CD4-positive, alpha-beta memory T cell (primary cell): ENCODE data around the gene USP36. TPM values are rescaled to one million over a fixed set of nuclear protein-coding genes. Genes with fewer than 3 reads are reported as not detected.
A peak's percentile ranks its signal among the peaks of the same experiment; 100 is the strongest.
"Not testable (repeated sequence)": the region's sequence is repeated elsewhere in the genome, so short reads cannot be mapped to it uniquely, and the experiment has no call there.

Experiments
- CTCF ChIA-PET: fragments of 350-600 bp; sonication (Branson Sonifier 250); formaldehyde crosslinking; loops from one replicate; lab custom pipeline; 2021; ENCODE audit warnings: inconsistent platforms; ENCODE audit not compliant: partially characterized antibody; lab: Charles Lee
- POLR2A ChIA-PET: fragments of 350-600 bp; sonication (Branson Sonifier 250); formaldehyde crosslinking; loops from one replicate; lab custom pipeline; 2021; ENCODE audit not compliant: partially characterized antibody; lab: Charles Lee
- DNase-seq, 5 donors: peaks; one replicate each; pipeline versions ENCODE4 v3.0.0 to v3.0.0-alpha.2; 2020 to 2022; ENCODE audit warnings: mixed read lengths in 1 of 5
- H3K27ac ChIP-seq: one replicate; pipeline ENCODE4 v1.7.0; 2013; ENCODE audit warnings: low read depth, low read length
- H3K27me3 ChIP-seq: 2 replicates; pipeline ENCODE4 v1.7.0; 2013; ENCODE audit warnings: mild to moderate bottlenecking, low read length, moderate library complexity; ENCODE audit not compliant: insufficient read depth
- H3K36me3 ChIP-seq: 2 replicates; pipeline ENCODE4 v1.7.0; 2013; ENCODE audit warnings: mild to moderate bottlenecking, low read length, moderate library complexity; ENCODE audit not compliant: insufficient read depth
- H3K4me1 ChIP-seq: 2 replicates; pipeline ENCODE4 v1.7.0; 2013; ENCODE audit warnings: mild to moderate bottlenecking, low read length, moderate library complexity; ENCODE audit not compliant: insufficient read depth
- H3K4me3 ChIP-seq, 2 donors: one replicate each; pipeline ENCODE4 v1.7.0; 2013; ENCODE audit warnings: low read length in 2 of 2, mild to moderate bottlenecking in 1 of 2
- H3K9me3 ChIP-seq, 2 donors: one replicate each; pipeline ENCODE4 v1.7.0; 2013; ENCODE audit warnings: low read length in 2 of 2, control low read depth in 1 of 2; ENCODE audit not compliant: control insufficient read depth in 1 of 2
- H3K27ac Mint-ChIP-seq, 7 donors: one replicate each; pipeline ENCODE4 v1.8.0; 2020 to 2021; ENCODE audit warnings: mixed read lengths in 7 of 7, mild to moderate bottlenecking in 6 of 7, inconsistent platforms in 3 of 7, moderate library complexity in 3 of 7
- H3K27me3 Mint-ChIP-seq, 2 donors: one replicate each; pipeline ENCODE4 v1.8.0; 2020 to 2021; ENCODE audit warnings: mixed read lengths in 2 of 2
- H3K36me3 Mint-ChIP-seq, 2 donors: one replicate each; pipeline ENCODE4 v1.8.0; 2020 to 2021; ENCODE audit warnings: mixed read lengths in 2 of 2, inconsistent platforms in 1 of 2, mild to moderate bottlenecking in 1 of 2
- H3K4me1 Mint-ChIP-seq, 4 donors: one replicate each; pipeline ENCODE4 v1.8.0; 2020 to 2021; ENCODE audit warnings: mixed read lengths in 4 of 4, mild to moderate bottlenecking in 1 of 4
- H3K4me3 Mint-ChIP-seq, 8 donors: one replicate each; pipeline ENCODE4 v1.8.0; 2020 to 2021; ENCODE audit warnings: mixed read lengths in 8 of 8, mild to moderate bottlenecking in 7 of 8, moderate library complexity in 6 of 8, inconsistent platforms in 3 of 8
- H3K9me3 Mint-ChIP-seq, 8 donors: one replicate each; pipeline ENCODE4 v1.8.0; 2020 to 2021; ENCODE audit warnings: mixed read lengths in 8 of 8, mild to moderate bottlenecking in 5 of 8, inconsistent platforms in 3 of 8, moderate library complexity in 1 of 8
- intact Hi-C: fragments of 100-400 bp; cut with micrococcal nuclease; formaldehyde crosslinking; loops from one replicate; pipeline ENCODE4 v1.15.1; 2023
- polyA plus RNA-seq, 2 donors: library from polyadenylated mRNA; unstranded; fragments of 300-500 nt; fragmentation: Illumina TruSeq; gene quantifications; one replicate each; pipeline ENCODE4 v1.2.3, GENCODE V29; 2021
- total RNA-seq, 2 experiments: library from RNA; stranded (reverse); gene quantifications; one replicate each; pipeline ENCODE4 v1.2.3, GENCODE V29; 2021

USP36 gene
- total and polyA plus RNA-seq, 4 experiments from 2014 or later, result 35.4 to 183 (median 118) TPM

DNA sequence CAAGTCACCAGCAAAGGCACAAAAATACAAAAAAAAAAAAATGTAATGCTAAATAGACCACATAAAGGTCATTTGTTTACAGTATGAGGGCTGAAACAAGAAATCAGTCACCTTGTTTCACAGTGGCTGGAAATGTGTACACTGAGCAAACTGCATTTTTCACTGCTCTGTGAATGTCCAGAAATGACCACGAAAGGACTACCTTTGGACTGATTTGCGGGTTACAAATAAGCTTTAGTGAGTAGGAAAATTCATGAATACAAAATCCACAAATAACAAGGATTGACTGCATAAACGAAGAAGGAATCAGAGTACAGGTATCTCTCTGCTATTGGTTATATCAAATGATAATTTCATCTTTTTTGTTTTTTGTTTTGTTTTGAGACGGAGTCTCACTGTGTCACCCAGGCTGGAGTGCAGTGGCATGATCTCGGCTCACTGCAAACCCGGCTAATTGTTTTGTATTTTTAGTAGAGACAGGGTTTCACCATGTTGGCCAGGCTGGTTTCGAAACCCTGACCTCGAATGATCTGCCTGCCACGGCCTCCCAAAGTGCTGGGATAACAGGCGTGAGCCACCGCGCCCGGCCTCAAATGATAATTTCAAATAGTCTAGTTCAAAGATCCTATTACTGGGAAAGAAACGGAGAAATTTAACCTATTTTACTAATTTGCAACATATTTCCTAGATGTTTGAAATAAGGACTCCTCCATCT, 89.0 kb downstream of the USP36 start:
- Histone ChIP-seq H3K36me3 (no peaks in the 10 kb centered on the region), H3K9me3 (no peaks in the 10 kb centered on the region), H3K27ac (peak overlapping the region; percentile 40), H3K4me3 (no peak overlapping the region), H3K27me3 (no peaks in the 10 kb centered on the region), H3K4me1 (peaks cover 95% of the 10 kb centered on the region)
- H3K36me3 Mint-ChIP-seq, result peaks cover 8 to 35% of the 10 kb centered on the region in 2 donors
- peaks cover 68 to 95% (median 79%) of the 10 kb centered on the region in 4 donors for H3K4me1 Mint-ChIP-seq
- DNase-seq, result no peak
- H3K4me3 Mint-ChIP-seq, result peak overlapping the region; percentile 57 to 88 (median 80)
- POLR2A ChIA-PET, result interaction anchor here (0.6 to 28.3 kb wide), 10 partner anchors 7 to 68 kb away, joined by 3 to 961 read pairs (median 4); partner anchors contain the start of gene CYTH1
- CTCF ChIA-PET, result interaction anchor here (1.1 to 1.9 kb wide), 2 partner anchors 17 to 19 kb away, joined by 3 to 7 read pairs; no protein-coding TSS in a partner anchor
- peak overlapping the region; percentile 91 to 97 (median 95) for H3K27ac Mint-ChIP-seq
- intact Hi-C loops, result no loop called here
- peaks cover 0 to 5% (median 0%) of the 10 kb centered on the region in 8 donors for H3K9me3 Mint-ChIP-seq
- H3K27me3 Mint-ChIP-seq, result no peaks in the 10 kb centered on the region

DNA sequence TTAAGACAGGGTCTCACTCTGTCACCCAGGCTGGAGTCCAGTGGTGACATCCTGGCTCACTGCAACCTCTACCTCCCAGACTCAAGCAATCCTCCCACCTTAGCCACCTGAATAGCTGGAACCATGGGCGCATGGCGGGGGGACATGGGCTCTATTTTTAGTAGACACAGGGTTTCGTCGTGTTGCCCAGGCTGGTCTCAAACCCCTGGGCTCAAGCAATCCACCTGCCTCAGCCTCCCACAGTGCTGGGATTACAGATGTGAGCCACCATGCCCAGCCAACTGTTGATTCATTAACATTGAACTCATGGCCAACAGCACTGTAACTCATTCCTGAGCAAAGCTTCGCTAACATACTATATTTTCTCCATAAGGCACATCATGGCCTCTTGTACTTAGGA, 89.6 kb downstream of the USP36 start:
- H3K36me3 ChIP-seq, H3K9me3 Mint-ChIP-seq, intact Hi-C loops, H3K9me3 ChIP-seq, DNase-seq, H3K27me3 Mint-ChIP-seq, H3K27me3 ChIP-seq, H3K4me3 ChIP-seq: not testable (repeated sequence)
- POLR2A ChIA-PET, result interaction anchor here (0.6 to 28.3 kb wide), 7 partner anchors 7 to 50 kb away, joined by 3 to 961 read pairs (median 4); partner anchors contain the start of gene CYTH1
- Mint-ChIP-seq H3K4me3 (peak overlapping the region; percentile 57 to 88 (median 80)), H3K36me3 (peaks cover 6 to 37% of the 10 kb centered on the region in 2 donors), H3K4me1 (peaks cover 71 to 95% (median 81%) of the 10 kb centered on the region in 4 donors), H3K27ac (peak overlapping the region; percentile 91 to 97 (median 95))
- H3K27ac ChIP-seq, result peak overlapping the region; percentile 23
- peaks cover 95% of the 10 kb centered on the region for H3K4me1 ChIP-seq
- CTCF ChIA-PET, result interaction anchor here (1.2 to 3.3 kb wide), 3 partner anchors 18 to 69 kb away, joined by 3 to 13 read pairs (median 7); no protein-coding TSS in a partner anchor

DNA sequence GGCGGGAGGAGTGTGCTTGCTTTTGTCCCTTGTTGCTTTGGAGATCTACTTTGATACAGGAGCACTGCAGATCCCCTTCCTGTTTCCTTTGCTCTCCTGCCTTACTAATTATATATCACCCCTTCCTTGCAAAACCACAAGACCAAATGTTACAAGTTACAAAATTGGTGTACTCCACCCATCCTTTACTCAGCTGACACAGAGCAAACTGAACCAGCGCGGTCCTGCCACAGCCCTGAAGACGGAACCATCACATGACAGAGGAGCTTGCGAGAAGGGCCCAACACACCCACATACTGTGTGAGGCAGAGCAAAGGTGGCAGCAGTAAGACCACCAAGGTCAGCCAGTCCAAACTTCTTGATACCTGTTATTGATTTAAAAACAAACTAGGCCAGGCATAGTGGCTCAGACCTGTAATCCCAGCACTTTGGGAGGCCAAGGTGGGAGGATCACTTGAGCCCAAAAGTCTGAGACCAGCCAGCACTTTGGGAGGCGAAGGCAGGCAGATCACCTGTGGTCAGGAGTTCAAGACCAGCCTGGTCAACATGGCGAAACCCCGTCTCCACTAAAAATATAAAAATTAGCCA, 91.8 kb downstream of the USP36 start:
- CTCF ChIA-PET, result interaction anchor here (1.2 to 5.0 kb wide), 13 partner anchors 10 to 94 kb away, joined by 3 to 32 read pairs (median 12); no protein-coding TSS in a partner anchor
- peak; percentile 85 to 93 (median 91) for DNase-seq
- Histone ChIP-seq H3K36me3 (no peaks in the 10 kb centered on the region), H3K27ac (peak overlapping the region; percentile 73), H3K4me3 (peak overlapping the region; percentile 9 to 49), H3K4me1 (peaks cover 98% of the 10 kb centered on the region), H3K9me3 (no peaks in the 10 kb centered on the region), H3K27me3 (no peaks in the 10 kb centered on the region)
- Mint-ChIP-seq H3K4me1 (peaks cover 78 to 98% (median 88%) of the 10 kb centered on the region in 4 donors), H3K27ac (peak overlapping the region; percentile 88 to 98 (median 95)), H3K9me3 (peaks cover 0 to 5% (median 0%) of the 10 kb centered on the region in 8 donors), H3K4me3 (peak overlapping the region; percentile 82 to 89 (median 86)), H3K36me3 (peaks cover 10 to 44% of the 10 kb centered on the region in 2 donors), H3K27me3 (no peaks in the 10 kb centered on the region)
- POLR2A ChIA-PET, result interaction anchor here (0.7 to 28.3 kb wide), 20 partner anchors 10 to 91 kb away, joined by 3 to 961 read pairs (median 8); partner anchors contain the start of gene CYTH1
- intact Hi-C loops, result loop anchor here (1.0 to 2.0 kb wide), 4 partner anchors 10 to 91 kb away; partner anchors contain the start of gene USP36

DNA sequence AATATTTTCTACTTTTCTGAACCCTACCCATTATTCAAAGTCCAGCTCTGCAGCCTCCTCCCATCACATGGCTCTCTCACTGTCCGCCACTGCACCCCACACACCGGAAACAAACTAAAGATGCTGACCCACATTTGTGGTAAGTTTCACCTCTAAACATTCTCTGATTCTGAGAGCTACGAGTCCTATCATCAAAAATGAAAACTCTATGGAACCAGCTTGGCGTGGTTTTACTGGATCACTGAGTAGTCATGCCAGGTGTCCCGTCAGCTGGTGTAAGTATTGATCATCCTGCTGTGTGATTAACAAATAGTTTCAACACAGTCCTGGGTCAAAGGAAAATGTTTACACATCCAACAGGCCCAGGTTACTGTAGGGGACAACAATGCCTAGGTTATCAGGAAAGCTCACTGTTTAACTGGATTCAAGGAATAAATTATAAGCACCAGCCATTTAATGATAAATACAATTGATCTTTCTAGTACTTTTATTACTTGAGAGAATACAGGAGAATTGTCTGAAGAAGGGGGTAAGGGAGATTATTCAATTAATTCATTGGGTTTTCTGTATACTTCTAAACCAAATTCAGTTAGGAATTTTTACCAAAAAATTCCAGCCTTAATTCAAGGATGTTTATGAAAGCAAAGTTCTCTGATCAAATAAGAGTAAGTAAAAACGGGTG, 92.4 kb downstream of the USP36 start:
- Histone ChIP-seq H3K4me3 (peak overlapping the region; percentile 9 to 49), H3K27me3 (no peaks in the 10 kb centered on the region), H3K36me3 (peaks cover 3% of the 10 kb centered on the region), H3K9me3 (no peaks in the 10 kb centered on the region), H3K27ac (peak overlapping the region; percentile 73), H3K4me1 (peaks cover 98% of the 10 kb centered on the region)
- CTCF ChIA-PET, result interaction anchor here (0.7 to 5.0 kb wide), 16 partner anchors 11 to 791 kb away, joined by 3 to 32 read pairs (median 10); no protein-coding TSS in a partner anchor
- Mint-ChIP-seq H3K4me3 (peak overlapping the region; percentile 82 to 89 (median 86)), H3K9me3 (peaks cover 0 to 5% (median 0%) of the 10 kb centered on the region in 8 donors), H3K36me3 (peaks cover 13 to 49% of the 10 kb centered on the region in 2 donors), H3K27ac (peak overlapping the region; percentile 88 to 98 (median 95)), H3K4me1 (peaks cover 80 to 99% (median 89%) of the 10 kb centered on the region in 4 donors), H3K27me3 (no peaks in the 10 kb centered on the region)
- DNase-seq, result peak; percentile 43 to 62 (median 54)
- POLR2A ChIA-PET, result interaction anchor here (0.7 to 28.3 kb wide), 23 partner anchors 10 to 92 kb away, joined by 3 to 961 read pairs (median 6); partner anchors contain the start of genes CYTH1 and USP36
- intact Hi-C loops, result loop anchor here (1.0 to 2.0 kb wide), 4 partner anchors 11 to 92 kb away; partner anchors contain the start of gene USP36

DNA sequence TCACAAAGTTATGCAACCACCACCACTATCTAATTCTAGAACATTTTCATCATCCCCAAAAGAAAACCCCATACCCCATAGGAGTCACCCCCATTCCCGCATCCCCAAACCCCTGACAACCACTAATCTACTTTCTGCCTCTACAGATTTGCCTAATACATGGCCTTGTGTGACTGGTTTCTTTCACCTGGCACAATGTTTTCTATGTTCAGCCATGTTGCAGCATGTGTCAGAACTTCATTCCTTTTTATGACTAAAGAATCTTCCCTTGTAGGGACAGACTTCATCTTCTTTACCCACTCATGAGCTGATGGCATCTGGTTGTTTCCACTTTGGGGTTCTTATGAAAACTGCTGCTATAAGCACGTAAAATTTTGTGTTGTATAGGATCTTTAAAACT, 93.1 kb downstream of the USP36 start:
- peak in 1 of 5 donors; percentile 58 for DNase-seq

DNA sequence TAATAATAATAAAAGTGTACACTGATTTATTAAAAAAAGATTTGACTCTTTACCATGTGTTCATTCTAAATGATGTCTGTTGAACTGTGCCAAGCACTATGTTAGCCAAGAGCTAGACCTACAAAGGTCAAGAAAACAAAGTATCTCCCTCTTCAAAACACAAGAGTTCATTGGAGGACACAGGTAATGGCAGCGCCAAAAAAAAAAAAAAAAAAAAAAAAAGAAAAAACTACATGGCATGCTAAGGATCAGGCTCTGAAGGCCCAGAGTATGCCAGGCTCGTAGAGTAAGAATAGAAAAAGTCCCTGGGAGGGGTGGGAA, 93.7 kb downstream of the USP36 start:
- intact Hi-C loops, result no loop called here

More for the DNA sequence above, 93.1 kb downstream of the USP36 start:
- Histone ChIP-seq H3K36me3 (peaks cover 4% of the 10 kb centered on the region), H3K9me3 (no peaks in the 10 kb centered on the region), H3K27me3 (no peaks in the 10 kb centered on the region), H3K27ac (peak overlapping the region; percentile 73), H3K4me1 (peaks cover 98% of the 10 kb centered on the region), H3K4me3 (peak overlapping the region in 1 of 2 donors; percentile 49)
- H3K36me3 Mint-ChIP-seq, result peaks cover 15 to 50% of the 10 kb centered on the region in 2 donors
- ChIA-PET POLR2A (interaction anchor here (0.7 to 28.3 kb wide), 17 partner anchors 11 to 93 kb away, joined by 3 to 961 read pairs (median 8); partner anchors contain the start of genes CYTH1 and USP36), CTCF (interaction anchor here (0.7 to 5.0 kb wide), 18 partner anchors 11 to 790 kb away, joined by 3 to 32 read pairs (median 8); no protein-coding TSS in a partner anchor)
- H3K4me3 Mint-ChIP-seq, result peak overlapping the region; percentile 82 to 89 (median 86)
- H3K4me1 Mint-ChIP-seq, result peaks cover 79 to 99% (median 88%) of the 10 kb centered on the region in 4 donors
- H3K27ac Mint-ChIP-seq, result peak overlapping the region; percentile 88 to 98 (median 95)
- no peaks in the 10 kb centered on the region for H3K27me3 Mint-ChIP-seq
- peaks cover 0 to 5% (median 0%) of the 10 kb centered on the region in 8 donors for H3K9me3 Mint-ChIP-seq
- intact Hi-C loops, result no loop called here

More for the DNA sequence above, 93.7 kb downstream of the USP36 start:
- Histone ChIP-seq H3K9me3 (no peaks in the 10 kb centered on the region), H3K4me3 (no peak overlapping the region), H3K36me3 (peaks cover 4% of the 10 kb centered on the region), H3K4me1 (peaks cover 98% of the 10 kb centered on the region), H3K27me3 (no peaks in the 10 kb centered on the region), H3K27ac (peak overlapping the region; percentile 73)
- Mint-ChIP-seq H3K36me3 (peaks cover 16 to 54% of the 10 kb centered on the region in 2 donors), H3K27ac (peak overlapping the region; percentile 88 to 98 (median 95)), H3K4me1 (peaks cover 79 to 99% (median 89%) of the 10 kb centered on the region in 4 donors), H3K27me3 (no peaks in the 10 kb centered on the region), H3K9me3 (peaks cover 0 to 5% (median 0%) of the 10 kb centered on the region in 8 donors), H3K4me3 (peak overlapping the region; percentile 80 to 89 (median 86))
- POLR2A ChIA-PET, result interaction anchor here (0.6 to 28.3 kb wide), 4 partner anchors 11 to 43 kb away, joined by 3 to 961 read pairs (median 82); partner anchors contain the start of gene CYTH1
- CTCF ChIA-PET, result interaction anchor here (0.8 to 5.0 kb wide), 13 partner anchors 10 to 72 kb away, joined by 3 to 32 read pairs (median 5); no protein-coding TSS in a partner anchor
- no peak for DNase-seq
